Coronary artery (tissue), 2 donors: ENCODE results near the gene DOK6.

ENCODE experiments used
- DNase-seq: peaks from one replicate; pipeline ENCODE4 v3.0.0-alpha.2; 2017; ENCODE audit warnings: low spot score
- H3K27ac ChIP-seq, 2 donors: fragments of 200-600 bp; sonication (generic); one replicate each; pipeline ENCODE4 v1.5.1; 2016 to 2019
- H3K4me3 ChIP-seq: fragments of 200-600 bp; sonication (generic); 2 replicates; pipeline ENCODE4 v1.5.1; 2016; ENCODE audit warnings: mild to moderate bottlenecking, moderate library complexity
- CTCF ChIP-seq: fragments of 200-600 bp; sonication (generic); IDR thresholded peaks from one replicate; pipeline ENCODE4 v1.5.1; 2019; ENCODE audit warnings: antibody characterized with exemption

Gene DOK6

GRCh38 chr18:69557282-69557681 is 156.6 kb downstream of the DOK6 start:
- TF ChIP-seq CTCF: no peak
- Histone ChIP-seq H3K4me3 (no peak overlapping the region), H3K27ac (no peak overlapping the region)
- DNase-seq: no peak

GRCh38 chr18:69558052-69558451 is 157.4 kb downstream of the DOK6 start:
- no peak for DNase-seq
- H3K27ac ChIP-seq: no peak overlapping the region
- no peak overlapping the region for H3K4me3 ChIP-seq
- no peak for TF ChIP-seq CTCF

GRCh38 chr18:69559604-69560003 is 158.9 kb downstream of the DOK6 start:
- TF ChIP-seq CTCF: no peak
- H3K27ac ChIP-seq: no peak overlapping the region
- DNase-seq: no peak
- H3K4me3 ChIP-seq: no peak overlapping the region

- H3K27ac ChIP-seq: no peak overlapping the region
- TF ChIP-seq CTCF: no peak
- no peak for DNase-seq
- no peak overlapping the region for H3K4me3 ChIP-seq
Measured at GRCh38 chr18:69564602-69565001, 163.9 kb downstream of the DOK6 start.

- H3K27ac ChIP-seq: no peak overlapping the region
- H3K4me3 ChIP-seq: no peak overlapping the region
- DNase-seq: no peak
- no peak for TF ChIP-seq CTCF
Measured at GRCh38 chr18:69567813-69568488, 167.3 kb downstream of the DOK6 start.

- no peak for DNase-seq
- TF ChIP-seq CTCF: no peak
- Histone ChIP-seq H3K4me3 (no peak overlapping the region), H3K27ac (no peak overlapping the region)
Measured at GRCh38 chr18:69569133-69569532, 168.4 kb downstream of the DOK6 start.

GRCh38 chr18:69574401-69574800 is 173.7 kb downstream of the DOK6 start:
- no peak overlapping the region for H3K27ac ChIP-seq
- TF ChIP-seq CTCF: no peak
- DNase-seq: no peak
- no peak overlapping the region for H3K4me3 ChIP-seq
